ENCODE data around the gene MUC5AC.

The MUC5AC gene

DNA sequence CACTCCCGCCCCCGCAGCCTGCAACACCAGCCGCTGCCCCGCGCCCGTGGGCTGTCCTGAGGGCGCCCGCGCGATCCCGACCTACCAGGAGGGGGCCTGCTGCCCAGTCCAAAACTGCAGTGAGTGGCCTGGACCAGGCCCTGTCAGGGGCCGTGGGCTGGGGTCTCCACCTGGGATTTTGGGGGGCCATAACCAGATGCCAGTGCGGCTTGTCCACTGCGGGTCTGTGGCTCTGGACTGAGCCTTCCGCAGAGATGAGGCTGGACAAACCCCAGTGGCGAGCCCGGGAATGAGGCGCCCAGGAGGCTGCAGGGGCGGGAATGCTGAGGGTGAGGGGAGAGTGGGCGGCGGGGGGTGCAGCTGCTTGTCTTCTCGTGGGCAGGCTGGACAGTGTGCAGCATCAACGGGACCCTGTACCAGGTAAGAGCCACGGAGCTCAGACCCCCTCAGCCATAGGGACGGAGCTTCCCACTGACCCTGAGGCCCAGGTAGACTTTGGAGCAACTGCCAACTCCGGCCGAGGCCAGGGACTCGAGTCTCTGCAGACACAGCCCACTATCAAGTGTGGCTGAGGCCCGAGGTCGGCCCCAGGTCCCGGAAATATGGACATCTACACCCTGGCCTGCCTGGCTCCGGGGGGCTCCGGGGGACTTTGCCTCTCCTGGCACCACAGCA, 40.3 kb downstream of the MUC5AC start:
- DNase-seq = no peak

DNA sequence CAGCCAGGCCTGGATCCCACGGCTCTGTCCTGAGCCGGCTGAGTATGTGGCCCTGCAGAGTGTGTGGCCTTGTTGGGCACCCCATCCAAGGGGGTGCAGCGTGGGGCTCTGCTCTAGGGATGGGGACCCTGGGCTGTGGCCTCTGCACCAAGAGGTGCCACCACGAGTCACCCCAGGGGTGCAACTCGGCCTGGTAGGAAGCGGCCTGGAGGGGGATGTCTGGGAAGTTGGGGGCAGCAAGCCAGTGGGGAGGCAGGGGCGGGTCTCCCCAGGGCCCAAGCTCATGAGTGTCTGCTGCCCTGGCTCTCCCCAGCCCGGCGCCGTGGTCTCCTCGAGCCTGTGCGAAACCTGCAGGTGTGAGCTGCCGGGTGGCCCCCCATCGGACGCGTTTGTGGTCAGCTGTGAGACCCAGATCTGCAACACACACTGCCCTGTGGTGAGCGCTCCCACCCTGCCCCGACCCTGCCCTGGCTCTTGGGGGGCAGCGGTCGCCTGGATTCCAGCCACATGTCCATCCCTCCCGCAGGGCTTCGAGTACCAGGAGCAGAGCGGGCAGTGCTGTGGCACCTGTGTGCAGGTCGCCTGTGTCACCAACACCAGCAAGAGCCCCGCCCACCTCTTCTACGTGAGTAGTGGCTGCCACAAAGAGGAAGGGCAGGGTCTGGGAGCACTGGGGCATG, 40.9 kb downstream of the MUC5AC start:
- DNase-seq = no peak

DNA sequence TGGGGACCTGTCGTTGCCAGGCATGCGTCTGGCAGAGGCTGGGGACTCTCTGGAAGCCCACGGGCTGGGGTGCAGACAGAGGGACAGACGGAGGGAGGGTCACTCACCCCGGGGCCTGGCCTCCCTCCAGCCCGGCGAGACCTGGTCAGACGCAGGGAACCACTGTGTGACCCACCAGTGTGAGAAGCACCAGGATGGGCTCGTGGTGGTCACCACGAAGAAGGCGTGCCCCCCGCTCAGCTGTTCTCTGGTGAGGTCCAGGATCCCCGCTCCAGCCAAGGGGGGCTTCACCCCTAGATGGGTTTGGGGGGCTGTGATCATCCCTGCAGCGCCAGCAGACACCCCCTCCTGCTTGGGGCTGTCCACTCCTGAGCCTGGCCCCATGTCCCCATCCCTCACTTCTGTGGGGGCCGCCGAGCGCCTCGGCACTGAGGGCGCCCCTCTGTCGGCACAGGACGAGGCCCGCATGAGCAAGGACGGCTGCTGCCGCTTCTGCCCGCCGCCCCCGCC, 41.5 kb downstream of the MUC5AC start:
- DNase-seq = no peak

DNA sequence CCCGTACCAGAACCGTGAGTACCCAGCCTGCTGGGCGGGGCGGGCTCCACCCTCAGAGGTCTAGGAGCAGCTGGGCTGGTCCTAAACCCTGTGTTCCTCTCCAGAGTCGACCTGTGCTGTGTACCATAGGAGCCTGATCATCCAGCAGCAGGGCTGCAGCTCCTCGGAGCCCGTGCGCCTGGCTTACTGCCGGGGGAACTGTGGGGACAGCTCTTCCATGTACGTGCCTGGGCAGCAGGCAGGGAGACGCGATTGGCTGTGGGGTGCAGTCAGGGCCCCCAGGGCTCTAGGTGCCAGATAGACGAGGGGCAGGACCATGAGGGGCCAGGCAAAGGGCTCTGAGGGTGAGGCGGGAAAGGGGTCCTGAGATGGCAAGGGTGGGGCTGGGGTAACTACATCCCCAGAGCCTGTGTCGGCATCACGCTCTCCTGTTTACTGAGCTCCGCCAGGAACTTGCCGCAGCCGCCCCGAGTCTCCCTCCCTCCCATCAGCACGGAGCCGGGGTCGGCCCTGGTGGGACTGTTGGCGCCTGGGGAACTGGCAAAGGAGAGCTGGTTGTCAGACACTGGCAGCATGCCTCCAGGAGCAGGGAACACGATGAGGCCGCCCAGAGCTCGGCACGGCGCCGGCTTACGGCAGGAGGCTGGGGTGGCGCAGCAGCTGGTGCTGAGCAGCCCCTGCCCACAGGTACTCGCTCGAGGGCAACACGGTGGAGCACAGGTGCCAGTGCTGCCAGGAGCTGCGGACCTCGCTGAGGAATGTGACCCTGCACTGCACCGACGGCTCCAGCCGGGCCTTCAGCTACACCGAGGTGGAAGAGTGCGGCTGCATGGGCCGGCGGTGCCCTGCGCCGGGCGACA, 42.2 kb downstream of the MUC5AC start:
- no peak for DNase-seq

DNA sequence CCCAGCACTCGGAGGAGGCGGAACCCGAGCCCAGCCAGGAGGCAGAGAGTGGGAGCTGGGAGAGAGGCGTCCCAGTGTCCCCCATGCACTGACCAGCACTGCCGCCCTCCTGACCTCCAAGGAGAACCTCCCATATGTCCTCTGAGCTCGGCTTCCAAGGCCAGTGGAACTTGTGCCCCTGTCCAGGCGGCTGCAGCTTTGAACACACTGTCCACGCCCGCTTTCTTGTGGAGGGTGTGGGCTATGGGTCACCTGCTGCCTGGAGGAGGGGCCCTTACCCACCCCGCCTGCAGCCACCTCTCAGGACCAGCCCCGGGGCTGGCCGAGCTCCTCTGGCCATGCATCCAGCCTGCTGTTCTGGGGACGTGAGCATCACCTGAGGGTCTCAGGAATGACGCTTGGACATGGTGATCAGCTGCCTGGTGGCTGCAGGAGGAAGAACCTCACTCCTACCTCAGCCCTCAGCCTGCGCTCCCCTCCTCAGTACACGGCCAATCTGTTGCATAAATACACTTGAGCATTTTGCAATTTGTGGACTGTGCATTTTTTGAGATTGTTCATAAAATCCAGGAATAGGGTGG, 42.9 kb downstream of the MUC5AC start:
- DNase-seq = no peak

DNA sequence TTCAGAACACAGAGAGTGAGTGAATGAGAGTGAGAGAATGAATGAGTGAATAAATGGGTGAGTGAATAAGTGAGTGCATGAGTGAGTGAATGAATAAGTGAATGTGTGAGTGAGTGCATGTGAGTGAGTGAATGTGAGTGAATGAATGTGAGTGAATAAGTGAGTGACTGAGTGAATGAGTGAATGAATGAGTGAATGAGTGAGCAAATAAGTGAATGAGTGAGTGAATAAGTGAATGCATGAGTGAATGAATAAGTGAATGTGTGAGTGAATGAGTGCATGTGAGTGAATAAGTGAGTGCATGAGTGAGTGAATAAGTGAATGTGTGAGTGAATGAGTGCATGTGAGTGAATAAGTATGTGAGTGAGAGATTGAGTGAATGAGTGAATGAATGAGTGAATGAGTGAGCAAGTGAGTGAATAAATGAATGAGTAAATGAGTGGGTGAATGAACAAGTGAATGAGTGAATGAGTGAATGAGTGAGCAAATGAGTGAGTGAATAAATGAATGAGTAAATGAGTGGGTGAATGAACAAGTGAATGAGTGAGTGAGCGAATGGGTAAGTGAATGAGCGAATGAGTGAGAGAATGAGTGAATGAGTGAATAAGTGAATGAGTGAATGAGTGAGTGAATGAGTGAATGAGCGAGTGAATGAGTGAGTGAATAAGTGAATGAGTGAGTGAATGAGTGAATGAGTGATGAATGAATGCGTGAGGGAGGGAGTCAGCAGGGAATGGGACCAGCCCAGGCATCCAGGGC, 43.8 kb downstream of the MUC5AC start:
- DNase-seq = no peak

DNA sequence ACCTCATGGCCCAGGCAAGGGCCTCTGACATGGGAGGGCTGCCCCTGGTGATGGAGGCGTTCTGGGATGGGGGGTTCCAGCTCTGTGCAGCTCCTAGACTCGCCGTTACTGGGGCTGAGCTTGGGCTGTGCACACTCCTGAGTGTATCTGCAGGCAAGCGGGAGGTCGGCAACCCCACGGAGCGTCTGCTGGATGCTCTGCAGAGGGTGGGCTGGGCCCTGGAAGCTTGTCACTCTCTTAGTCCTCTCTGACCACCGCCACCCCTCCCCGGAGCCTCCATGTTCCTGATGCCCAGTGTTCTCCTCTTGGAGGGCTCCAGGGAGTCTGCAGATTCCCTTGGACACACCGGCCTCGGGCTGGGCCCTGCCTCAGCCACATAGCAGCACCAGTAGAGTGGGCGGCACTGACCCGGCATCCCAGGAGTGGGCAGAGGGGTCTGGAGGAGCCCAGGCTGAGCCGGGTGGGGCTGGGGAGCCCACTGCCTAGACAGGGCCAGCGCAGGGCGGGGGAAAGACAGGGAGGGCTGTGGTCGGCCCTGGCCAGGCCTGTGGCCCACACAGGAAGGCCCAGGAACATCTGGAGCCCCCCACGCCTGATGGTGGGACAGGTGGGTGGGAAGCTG, 44.5 kb downstream of the MUC5AC start:
- no peak for DNase-seq

DNA sequence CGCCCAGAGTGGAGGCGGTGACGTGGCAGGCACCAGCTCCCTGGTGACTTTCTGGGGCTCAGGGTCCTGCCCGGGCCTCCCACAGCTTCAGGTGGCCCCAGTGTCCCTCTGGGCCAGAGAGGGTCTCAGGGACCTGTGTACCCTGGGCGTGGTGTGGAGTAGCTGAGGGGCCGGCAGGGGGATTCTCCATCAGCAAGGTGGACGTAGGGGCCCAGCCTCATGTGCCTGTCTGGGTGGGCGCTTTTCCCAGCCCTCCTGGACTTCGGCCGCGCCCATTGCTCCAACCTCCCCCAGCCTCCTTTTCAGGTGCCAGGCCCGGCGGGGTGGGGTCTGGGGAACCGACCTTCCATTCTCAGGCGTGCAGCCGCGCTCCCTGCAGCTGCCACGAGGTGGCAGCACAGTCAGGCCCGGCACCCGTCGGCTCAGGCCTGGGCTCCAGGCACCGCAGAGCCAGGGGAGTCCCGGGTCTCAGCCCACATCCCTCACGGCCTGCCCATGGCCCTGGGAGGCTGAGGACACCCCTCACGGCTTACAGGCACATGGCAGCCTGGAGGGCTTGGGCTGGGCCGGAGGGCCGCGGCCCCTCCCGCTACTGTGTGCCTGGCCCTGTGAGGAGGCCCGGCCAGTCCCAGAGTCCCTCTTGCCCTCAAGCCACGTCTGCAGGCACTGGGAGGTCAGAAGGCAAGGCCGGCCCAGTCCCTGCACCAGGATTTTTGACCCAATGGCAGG, 45.2 kb downstream of the MUC5AC start:
- peak; percentile 58 for DNase-seq

DNA sequence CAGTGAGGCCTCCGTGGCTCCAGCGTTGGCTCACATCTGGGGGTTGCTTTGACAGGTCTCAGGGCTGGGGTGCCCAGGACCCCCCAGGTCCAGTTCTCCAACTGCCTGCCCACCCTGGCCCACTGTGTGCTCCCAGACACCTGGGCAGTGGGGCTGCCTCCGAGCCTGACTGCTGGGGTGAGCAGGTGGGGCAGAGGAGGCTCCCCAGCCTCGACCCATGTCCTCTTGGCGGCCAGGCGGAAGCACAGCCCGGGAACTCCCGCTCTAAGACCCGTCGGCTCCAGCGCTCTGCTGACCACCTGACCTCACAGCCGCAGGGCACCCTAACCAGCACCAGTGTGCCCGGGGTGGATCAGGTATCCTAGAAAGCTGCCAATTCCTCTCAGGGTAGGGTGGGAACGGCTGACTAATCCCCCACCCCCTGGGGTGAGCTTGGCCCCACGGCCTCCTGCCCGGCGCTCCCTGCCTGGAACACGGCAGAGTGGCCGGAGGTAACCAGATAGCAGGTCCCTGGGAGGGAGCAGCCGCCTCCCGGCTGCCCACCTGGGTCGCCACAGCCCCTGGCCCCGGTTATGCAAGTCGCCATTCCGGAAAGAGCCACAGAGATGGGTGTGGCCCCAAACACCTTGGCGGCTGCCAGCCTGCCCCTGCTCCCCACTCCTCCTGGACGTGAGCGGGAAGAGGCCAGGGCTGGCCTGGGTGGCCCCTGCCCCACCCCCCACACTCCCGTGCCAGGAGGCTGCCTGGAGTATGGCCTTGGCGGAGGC, 45.9 kb downstream of the MUC5AC start:
- no peak for DNase-seq

DNA sequence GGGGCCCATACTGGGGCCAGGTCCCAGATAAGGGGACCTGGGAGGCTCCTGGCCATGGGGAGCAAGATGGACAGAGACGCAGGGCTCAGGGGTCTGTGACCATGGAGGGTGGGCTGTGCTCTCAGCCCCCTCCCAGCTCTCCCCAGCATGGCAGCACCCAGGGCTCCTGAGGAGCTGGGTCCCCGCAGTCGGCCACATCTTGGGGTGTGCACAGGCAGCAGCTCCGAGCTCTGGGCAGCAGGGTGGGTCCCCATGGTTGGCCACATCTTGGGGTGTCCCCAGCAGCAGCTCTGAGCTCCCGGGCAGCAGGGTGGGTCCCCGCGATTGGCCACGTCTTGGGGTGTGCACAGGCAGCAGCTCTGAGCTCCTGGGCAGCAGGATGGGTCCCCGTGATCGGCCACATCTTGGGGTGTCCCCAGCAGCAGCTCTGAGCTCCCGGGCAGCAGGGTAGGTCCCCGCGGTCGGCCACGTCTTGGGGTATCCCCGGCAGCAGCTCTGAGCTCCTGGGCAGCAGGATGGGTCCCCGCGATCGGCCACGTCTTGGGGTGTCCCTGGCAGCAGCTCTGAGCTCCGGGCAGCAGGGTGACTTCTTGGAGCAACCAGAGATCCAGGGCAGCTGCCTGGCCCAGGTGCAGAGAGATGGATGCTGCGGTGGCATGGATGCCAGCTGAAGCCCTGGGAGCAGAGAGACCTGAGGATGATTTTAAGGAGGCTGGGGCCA, 46.8 kb downstream of the MUC5AC start:
- no peak for DNase-seq

DNA sequence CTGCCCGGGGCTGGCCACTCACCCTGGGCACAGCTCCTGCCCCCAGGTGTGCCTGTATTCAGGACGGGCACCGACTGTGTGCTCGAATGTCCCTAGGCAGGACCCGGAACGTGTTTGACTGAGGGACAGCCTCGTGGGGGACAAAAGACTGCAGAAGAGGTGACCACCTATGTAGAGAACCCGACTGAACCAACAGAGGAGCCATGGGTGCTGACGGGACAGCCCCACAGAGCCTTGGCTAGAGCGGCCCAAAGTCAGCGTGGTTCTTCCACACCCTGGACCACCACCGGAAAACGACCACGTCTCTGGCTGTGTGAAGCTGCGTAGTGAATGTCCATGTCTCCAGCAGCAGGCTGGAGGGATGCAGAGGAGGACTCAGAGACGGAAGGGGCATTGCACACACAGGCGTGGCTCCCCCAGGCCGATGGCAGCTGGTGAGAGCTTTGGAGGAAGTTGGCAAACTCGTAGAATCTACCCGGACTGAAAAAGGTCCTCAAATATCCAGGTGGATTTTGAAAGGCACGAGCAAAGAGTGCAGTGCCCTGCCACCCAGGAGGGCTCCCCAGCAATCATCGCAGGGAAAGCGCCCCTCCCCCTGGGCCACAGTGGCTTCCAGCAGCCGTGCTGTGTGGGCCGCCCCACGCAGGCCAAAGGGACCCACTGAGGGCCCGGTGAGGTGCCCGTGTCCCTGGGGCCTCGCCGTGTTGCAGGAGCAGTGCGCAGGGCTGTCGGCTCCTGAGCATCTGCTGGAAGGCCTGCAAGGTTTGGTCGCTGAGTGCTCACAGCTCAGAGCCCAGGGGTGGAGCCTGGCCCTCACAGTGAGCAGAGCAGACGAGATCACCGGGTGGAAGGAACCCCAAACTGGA, 47.6 kb downstream of the MUC5AC start:
- no peak for DNase-seq

DNA sequence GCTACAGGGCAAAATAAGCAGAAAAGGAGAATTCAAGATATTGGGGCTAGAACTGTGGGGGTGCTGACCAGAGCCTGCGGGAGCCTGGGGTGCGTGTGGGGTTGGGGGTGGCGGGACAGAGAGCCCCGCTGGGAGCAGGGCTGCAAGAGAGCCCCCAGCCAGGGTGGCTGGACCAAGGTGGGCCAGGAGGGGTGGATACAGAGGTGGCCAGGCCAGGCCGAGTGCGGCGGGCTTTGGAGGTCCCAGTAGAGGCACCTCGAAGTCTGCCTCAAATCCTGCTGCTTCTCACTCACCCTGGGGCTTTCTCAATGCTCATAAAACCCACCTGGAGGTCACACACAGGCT, 48.2 kb downstream of the MUC5AC start:
- no peak for DNase-seq

DNA sequence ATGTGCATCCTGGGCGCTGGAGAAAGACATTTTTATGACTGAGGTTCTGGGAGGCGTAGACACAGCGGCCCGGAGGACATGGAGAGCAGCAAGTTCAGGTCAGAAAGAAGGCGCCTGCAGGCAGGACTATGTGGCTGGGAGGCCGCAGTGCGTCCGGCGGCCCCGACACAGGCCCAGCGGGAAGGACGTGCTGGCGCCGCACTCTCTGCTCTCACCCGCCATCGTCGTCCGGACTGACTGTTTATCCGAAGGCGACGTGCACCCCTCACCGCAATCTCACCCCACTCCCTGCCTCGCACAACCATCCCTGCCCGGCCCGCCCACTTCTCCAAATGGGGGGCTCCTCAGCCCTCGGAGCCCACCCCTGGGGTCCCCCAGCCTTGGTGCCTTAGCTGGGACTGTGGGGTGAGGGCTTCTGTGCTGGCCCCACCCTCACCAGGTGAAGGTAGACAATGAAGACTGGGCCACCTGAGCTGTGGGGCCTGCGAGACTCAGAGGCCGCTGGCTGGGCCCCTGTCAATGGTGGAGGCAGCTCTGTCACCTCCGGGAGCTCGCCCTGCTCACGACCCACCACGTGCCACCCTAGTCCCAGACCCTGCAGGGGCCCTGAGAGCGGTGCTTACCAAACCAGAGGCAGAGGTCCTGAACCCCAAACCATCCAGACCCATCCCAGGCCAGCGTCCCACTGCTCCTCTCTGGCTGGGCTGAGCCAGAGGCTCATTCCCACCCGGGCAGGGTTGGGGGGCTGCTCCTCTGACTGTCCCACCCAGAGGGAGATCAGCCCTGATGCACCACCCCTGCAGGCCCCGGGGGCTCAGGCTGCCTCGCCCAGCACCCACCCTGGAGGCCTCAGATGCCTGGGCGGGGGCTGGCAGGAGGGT, 48.9 kb downstream of the MUC5AC start:
- no peak for DNase-seq

DNA sequence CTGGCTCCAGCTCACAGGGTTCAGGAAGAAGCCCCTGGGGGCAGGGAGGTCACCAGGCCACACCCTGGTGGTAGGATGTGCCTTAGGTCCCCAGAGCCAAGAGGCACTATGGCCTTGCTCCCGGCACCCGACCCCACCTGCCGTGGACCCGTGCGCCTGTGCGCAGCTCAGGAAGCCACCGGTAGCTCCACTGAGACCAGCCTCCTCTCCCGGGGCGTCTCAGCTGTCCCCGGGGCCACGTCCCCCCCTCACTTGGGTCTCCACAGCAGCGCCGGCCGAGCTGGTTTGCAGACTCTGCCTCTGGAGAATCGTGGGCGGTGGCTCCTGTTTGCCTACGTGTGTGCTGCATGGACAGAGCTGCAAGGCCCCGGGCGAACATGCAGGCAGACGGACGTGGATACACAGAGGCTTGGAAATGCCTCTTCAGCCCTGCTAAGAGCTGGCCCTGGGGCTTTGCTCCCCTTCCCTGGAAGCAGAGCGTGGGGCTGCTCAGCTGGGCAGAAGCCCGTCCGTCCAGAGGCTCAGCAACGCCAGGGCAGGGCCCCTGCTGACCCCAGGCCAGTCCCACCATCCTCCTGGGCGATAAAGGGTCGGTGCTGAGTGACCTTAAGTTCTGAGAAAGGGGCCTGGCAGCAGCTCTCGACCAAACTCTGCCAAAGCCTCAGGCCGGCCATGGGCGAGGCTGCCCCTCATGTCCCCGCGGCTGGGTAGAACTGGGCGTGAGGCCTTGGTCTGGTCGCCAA, 49.8 kb downstream of the MUC5AC start:
- no peak for DNase-seq

DNA sequence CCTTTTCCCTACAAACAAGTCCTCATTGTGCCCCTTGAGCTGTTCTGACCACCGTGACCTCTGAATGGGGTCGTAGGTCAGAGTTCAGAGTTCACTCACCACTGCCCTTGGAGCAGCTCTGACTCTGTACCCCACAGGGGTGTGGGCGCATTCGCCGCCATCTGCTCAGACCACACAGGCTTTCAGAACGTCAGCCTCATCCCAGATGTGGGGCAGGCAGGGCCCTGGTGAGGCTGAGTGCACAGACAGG, 50.3 kb downstream of the MUC5AC start:
- DNase-seq = no peak

DNA sequence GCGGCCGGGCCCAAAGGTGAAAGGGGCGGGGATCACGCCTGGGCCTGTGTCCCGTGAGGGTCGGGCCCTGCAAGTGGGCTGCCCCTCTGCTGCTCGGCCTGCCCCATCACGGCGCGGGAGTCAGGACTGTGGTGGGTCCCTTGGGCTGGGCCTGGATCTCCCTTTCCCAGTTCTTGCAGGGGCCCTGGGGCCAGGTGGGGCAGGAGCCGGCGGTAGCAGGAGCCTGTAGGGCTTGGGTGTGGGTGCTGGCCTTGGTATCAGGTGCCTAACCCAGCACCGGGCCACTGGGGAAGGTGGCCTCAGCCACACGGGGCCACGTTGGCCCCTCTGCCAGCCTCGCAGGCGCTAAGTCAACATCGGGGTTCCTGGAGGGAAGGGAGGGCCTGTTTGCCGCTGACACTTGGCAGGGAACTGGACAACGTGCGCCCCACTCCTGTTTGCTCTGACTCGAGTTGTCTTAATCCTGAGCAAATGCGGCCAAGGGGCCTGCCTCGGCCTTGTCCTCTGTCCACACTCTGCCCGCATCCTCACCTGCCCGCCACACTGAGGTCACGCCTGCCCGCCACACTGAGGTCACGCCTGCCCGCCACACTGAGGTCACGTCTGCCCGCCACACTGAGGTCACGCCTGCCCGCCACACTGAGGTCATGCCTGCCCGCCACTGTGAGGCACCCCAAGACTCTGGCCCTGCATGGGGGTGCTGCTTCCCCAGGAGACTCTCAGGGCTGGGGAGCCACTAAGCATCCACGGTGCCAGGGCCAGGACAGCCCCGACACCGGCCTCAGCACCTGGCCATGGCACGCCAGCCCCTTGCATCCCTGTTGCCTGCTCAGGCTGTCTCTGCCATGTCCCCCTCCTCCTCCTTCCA, 50.9 kb downstream of the MUC5AC start:
- no peak for DNase-seq
